Stimulated activated CD4-positive, alpha-beta T cell treated with anti-CD3 and anti-CD28 coated beads, Interleukin-1b, Interleukin-23, amount 100 ng/mL, for 24 hours (primary cell): Measurements from ENCODE around the gene FAM98A.

ENCODE experiments used
- DNase-seq, 4 experiments: peaks; one replicate each; pipeline ENCODE4 v3.0.0-alpha.2; 2020; ENCODE audit warnings: low read depth in 4 of 4, low spot score in 1 of 4

The FAM98A gene

GRCh38 chr2:33599175-33599942, at the start of gene FAM98A:
FAM98A (minus strand) TSS chr2:33599299; CDS start chr2:33599221, 78 bp downstream.
- DNase-seq: peak; percentile 96 to 99 (median 98)

DNA sequence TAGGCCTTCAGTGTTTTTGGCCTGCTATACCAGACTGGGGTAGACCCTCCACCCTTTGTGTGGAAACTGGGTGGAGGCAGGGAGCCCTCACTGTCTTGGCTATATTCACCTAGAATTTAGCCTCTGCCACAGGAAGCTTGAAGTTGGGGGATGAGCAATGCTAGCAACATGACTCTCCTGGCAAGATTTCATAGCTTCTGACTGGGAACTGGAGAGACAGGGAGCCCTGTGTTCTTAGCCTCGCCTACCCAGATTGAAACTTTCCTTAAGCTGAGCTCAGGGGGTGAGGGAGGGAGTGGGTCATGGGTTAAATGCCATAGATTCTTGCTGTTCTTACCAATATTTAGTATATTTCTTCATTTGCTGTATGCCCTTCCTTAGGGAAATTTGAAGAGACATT, 46.8 kb upstream of the FAM98A start:
- no peak for DNase-seq

DNA sequence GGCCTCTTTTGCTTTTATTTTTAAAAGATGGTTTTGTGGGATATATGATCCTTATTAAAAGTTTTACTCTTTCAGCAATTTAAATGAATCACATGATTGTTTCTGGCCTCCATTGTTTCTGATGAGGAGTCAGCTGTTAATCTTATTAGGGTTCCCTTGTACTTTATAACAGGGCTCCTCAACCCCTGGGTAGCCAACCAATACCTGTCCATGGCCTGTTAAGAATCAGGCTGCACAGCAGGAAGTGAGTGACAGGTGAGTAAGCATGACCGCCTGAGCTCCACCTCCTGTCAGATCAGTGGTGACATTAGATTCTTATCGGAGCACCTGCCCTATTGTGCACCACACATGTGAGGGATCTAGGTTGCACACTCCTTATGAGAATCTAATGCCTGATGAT, 45.1 kb upstream of the FAM98A start:
- no peak for DNase-seq

- no peak for DNase-seq
Measured at GRCh38 chr2:33636001-33636400, 36.9 kb upstream of the FAM98A start.

GRCh38 chr2:33634261-33634910, 35.3 kb upstream of the FAM98A start:
- DNase-seq: no peak

GRCh38 chr2:33633315-33633714, 34.2 kb upstream of the FAM98A start:
- no peak for DNase-seq

GRCh38 chr2:33632831-33633230, 33.7 kb upstream of the FAM98A start:
- no peak for DNase-seq

DNA sequence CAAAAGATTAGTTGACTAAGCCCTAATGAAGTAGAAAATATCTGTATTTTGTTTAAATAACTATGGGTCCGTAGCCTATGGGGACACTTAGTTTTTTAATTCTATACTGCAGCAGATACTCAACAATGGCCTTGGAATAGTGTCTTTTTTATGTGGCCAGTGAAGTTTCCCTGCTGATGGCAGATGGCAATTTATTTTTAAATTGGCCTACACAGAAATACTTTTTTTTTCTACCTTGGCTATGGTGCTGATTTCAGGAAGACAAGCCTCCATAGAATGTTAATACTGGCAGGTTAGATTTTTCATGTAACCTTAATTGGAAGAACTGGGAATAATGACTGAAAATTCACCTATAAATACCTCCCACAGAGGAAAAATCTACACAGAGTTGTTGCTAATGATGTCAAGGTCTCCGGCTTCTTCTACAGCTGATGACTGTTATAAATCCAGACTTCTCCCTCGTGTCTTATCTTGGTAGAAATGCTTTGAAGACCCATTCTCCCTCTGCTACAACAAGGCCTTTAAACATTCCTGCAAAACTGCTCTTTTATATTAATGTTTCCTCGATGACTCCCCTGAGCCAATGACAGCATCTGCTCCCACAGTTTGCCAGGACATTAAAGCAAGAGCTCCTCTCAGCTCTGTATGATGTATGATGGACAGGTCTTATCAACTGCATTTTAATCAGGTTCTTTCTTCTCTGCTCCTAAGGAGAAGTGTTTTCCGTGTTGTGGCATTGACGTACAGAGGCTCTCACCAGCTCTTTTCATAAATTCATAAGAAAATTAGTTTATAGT, 29.1 kb upstream of the FAM98A start:
- no peak for DNase-seq

- no peak for DNase-seq
Measured at GRCh38 chr2:33619028-33619427, 19.9 kb upstream of the FAM98A start.

DNA sequence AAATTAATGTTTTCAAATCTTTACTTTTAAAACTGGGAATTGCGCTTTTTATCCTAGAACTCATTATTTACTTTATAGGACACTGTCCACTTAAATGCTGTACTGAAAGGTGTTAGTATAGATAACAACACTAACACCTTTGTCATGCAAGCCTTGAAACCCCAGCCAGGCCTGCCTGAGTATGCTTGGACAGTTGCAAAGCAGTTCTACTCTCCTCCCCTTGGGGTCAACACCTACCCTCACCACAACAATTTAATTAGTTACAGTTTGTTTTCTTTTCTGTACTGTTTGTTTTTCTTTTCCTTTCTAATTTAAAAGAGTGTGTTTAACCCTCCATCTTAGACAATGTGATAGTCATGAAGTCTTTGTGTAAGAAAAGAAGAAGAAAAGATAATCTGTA, 18.9 kb upstream of the FAM98A start:
- DNase-seq: no peak

DNA sequence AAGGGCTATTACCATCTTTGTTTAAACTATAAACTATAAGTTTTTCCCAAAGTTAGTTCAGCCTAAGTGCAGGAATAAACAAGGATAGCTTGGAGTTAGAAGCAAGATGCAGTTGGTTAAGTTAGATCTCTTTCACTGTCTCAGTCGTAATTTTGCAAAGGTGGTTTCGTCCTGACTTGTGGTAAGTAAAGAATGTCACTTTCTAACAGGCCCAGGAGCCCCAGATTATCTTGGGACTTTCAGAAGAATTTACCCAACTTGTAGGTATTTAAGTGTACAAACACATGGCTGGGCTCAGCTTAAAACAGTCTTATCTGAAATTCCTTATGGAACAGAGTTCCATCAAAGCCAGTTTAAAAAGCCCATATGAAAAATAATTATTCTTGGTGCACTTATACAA, 18.3 kb upstream of the FAM98A start:
- DNase-seq: no peak

DNA sequence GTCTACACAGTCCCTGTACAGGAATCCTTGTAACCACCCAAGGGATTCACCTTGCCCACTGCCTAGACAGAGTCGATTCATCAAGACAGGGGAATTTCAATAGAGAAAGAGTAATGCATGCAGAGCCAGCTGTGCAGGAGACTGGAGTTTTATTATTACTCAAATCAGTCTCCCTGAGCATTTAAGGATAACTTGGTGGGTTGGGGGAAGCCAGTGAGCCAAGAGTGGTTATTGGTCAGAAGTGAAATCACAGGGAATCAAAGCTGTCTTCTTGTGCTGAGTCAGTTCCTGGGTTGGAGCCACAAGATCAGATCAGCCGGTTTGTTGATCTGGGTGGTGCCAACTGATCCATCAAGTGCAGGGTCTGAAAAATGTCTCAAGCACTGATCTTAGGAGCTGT, 17.8 kb upstream of the FAM98A start:
- DNase-seq: no peak

DNA sequence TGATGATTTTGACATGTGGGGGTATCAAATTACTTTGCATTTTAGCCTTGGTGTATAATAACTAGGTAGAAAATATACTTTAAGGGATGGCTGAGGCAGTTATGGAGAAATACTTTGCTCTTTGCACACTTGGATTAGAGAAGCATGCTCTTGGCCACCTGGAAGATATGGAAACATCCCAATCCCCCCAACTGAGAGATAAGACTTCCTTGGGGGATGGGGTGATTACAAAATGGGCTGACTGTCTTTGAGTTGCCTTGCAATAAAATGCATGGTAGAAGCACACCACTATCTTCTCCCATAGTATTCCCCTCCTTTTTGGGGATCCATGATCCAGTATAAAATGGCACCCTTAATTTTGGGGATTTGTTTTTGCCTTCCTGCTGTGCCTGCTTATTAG, 15.1 kb upstream of the FAM98A start:
- DNase-seq: no peak

DNA sequence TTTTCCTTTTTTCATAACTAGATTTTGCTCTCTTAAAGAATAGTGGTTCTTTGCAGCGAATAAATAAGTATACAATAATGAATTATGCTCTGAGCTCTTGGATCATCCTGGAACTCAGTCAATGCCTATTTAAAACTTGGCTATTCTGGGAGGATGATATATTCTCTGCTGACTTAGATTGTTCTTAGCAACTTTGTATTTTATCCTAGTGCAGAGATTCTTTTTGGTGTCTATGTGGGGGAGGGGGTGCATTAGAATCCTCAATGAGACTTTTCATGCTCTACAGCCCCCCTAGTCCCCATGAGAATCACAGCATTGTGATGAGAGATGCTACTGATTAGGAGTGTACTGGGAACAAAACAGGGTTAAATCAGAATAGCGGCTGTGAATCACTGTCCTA, 8.8 kb upstream of the FAM98A start:
- DNase-seq: no peak

GRCh38 chr2:33607251-33607721, 8.2 kb upstream of the FAM98A start:
- no peak for DNase-seq

GRCh38 chr2:33606622-33607021, 7.5 kb upstream of the FAM98A start:
- DNase-seq: no peak

- DNase-seq: no peak
Measured at GRCh38 chr2:33606100-33606499, 7.0 kb upstream of the FAM98A start.

- DNase-seq: no peak
Measured at GRCh38 chr2:33605056-33605455, 6.0 kb upstream of the FAM98A start.

DNA sequence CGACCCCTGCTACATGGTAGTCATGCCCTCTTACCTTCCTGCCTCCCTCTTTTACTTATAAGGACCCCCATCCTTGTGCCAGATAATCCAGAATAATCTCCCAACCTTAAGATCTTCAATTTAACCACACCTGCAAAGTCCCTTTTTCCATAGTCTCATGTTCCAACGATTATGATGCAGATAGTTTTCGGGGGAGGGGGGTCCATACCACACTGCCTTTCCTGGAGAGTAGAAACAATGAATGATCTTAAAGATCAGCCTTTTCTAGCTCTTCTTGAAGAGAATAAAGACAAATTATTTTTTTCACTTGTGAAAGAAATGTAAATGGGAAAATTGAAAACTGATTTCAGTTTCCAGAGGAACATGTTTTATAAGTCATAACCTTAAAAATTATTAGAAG, 4.3 kb upstream of the FAM98A start:
- no peak for DNase-seq

GRCh38 chr2:33602201-33602830, 3.2 kb upstream of the FAM98A start:
- DNase-seq: no peak

- no peak for DNase-seq
Measured at GRCh38 chr2:33599943-33600192, 769 bp upstream of the FAM98A start.
